GM15510 (cell line): ENCODE results near the gene PHACTR1.

Source experiments
- POLR2A ChIP-seq: IDR thresholded peaks from 3 replicates; pipeline ENCODE4 v1.6.1; 2011; ENCODE audit warnings: borderline replicate concordance; ENCODE audit not compliant: insufficient read length; ENCODE audit errors: extremely low read depth

Gene PHACTR1

DNA sequence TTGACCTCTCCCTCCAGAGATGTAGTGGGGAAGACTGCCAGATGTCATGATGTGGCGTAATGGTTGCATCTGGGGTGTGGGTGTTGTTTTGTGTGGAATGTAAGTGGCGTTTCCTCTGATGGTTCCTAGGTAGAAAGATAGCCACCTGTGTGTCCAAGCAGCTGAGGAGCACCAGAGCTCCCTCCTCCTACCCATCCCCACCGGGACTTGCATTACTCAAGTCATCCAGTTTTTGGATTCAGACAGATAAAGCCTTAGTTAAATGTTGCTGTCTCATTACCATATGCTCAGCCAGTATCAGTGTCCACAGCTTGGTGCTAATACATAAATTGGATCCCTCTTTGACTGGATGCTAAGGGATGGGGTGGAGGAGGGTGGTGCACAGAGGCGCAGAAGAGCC, 329.5 kb downstream of the PHACTR1 start:
- TF ChIP-seq POLR2A = no peak

DNA sequence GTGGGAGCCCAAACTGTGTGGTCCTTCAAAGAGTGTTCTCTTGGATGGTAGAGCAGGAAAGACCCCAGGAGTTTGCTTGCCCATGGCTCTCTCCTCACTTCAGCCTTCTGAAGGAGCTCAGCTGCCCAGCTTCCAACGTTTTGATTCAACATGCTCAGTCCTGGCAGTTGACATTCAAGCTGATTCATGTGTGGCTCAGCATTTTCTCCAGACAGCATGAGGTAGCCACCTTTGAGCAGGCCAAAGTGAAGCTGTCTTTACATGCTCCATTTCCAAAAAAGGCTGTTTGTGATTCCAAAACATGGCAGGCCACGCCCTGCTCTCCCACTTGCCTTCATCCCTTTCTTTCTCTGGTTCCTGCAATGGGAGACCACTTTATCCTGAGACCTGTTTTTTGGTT, 331.5 kb downstream of the PHACTR1 start:
- TF ChIP-seq POLR2A = no peak

DNA sequence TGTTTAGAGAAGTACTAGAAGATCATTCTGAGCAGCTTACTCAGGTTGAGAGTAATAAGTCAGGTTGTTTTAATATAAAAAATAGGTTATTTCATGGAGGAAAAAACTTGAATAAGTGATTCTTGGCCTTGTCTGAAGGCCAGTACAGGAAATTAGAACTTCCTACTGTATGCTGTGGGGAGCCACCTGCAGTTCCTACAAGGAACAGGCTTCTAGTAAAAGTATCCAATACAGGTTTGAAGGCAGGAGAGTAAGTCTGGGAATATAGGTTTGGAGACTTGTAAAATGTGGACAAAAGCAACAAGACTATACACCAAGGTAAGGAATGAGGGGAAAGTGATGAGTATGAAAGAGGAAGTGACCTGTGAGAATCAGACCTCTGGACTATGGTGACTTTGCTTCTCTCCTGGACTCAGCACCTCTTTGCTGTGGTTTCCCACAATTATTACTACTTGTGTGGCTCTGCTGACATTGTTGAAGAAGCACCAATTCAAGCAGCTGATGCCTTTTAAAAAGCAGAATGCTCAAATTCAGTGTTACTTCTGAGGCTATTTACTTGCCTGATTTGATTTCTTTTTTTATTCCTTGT, 333.2 kb downstream of the PHACTR1 start:
- TF ChIP-seq POLR2A = no peak

DNA sequence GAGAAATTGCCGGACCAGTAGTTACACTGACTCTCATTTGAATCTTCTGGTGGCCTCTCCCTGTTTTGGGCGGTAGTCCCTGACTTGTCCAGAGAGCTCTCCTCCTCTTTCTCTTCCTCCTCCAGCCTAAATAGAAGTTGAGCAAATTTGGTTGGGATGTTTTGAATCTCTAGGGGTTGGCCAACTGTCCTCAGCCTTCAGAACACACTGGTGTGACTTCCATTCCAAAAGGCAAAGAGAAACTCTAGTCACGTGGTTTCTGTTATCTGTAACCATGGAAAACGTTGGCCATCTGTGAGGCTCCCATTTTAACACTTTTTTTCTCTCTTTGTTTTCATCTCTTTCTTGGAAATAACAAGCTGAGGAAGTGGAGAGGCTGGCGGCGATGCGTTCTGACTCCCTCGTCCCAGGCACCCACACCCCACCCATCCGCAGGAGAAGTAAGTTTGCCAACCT, 336.5 kb downstream of the PHACTR1 start:
- TF ChIP-seq POLR2A = no peak

DNA sequence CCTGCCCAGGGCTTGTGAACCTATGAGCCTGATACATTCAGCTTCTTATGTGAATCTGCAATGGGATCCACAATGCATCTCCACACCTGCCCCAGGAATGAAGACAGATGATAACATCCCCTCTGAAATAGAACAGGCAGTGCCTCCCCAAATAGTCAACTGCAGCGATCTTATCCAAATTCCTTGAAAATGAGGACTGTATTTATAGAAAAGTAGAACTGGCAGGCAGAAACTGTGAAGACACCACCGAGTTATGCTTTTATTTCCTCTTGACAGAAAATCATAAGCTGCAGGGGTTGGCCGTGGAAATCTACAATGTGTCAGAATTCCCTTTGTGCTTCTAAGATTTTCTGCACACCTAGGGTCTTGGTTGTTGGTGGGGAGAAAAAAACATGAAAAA, 341.5 kb downstream of the PHACTR1 start:
- no peak for TF ChIP-seq POLR2A

DNA sequence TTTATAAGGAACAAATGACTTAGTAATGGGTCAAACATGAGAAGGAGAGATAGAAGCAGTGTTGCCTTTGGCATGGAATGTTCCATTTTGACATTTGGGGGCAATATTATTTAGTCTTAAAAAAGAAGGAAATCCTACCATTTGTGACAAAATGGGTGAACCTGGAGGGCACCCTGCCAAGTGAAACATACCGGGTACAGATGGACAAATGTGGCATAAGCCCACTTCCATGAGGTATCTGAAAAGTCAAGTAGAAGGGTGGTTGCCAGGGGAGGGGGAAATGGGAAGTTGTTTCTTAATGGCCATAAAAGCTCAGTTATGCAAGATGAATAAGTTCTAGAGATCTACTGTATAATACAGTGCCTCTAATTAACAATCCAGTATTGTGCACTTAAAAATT, 342.5 kb downstream of the PHACTR1 start:
- TF ChIP-seq POLR2A = no peak

DNA sequence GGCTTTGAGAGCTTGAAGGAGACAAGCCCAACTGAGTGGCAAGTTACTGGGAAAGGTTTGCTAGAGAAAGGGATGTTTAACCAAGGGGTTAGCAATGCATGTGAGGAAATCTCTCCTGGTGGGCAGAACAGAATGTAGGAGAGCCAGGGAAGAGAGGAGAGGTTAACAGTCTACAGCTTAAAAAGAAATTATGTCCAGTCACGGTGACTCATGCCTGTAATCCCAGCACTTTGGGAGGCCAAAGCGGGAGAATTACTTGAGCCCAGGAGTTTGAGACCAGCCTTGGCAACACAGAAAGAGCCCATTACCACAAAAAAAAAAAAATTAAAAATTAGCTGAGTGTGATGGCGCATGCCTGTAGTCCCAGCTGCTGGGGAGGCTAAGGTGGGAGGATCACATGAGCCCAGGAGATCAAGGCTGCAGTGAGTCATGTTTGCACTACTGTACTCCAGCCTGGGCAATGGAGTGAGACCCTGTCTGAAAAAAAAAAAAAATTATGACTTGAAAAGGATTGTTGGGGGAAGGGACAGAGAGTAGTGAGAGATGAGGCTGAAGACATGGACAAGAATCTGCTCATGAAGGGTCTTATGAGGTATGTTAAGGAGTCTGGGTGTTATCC, 346.8 kb downstream of the PHACTR1 start:
- no peak for TF ChIP-seq POLR2A

DNA sequence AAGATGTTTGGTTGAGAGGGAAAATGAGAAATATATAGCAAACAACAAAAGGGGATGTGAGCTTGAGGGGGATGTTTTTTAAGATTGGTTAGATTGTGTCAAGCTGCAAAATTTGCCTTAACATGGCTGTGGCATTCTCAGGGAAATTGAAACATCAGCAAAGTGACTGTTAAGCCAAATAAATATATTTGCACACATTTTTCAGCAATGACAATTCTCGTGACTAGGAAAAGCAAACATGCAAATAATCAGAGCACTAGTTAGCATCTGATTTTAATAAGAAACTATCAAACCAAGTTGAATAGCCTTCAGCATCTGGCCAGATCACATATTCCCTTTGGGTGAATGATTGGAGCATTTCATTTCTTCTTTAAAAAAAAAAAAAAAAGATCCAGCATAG, 349.0 kb downstream of the PHACTR1 start:
- TF ChIP-seq POLR2A = no peak

DNA sequence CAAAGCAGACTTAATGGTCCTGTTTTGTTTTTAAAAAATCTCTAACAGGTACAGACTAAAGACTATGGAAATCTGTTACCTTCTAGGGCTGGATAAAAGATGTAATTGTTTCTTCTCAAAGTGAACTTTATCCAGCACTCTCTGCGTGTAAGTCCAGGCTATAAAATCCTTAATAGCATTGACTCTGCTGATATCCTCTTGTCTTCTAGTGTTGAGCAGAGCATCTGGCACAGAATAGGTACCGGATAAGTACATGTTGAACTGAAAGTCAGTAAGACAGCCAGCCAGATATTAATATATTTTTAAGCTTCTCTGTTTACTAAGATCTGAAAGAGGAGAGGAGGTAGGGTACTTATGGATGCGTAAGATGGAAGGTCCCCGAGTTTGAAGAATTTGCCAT, 349.5 kb downstream of the PHACTR1 start:
- no peak for TF ChIP-seq POLR2A

DNA sequence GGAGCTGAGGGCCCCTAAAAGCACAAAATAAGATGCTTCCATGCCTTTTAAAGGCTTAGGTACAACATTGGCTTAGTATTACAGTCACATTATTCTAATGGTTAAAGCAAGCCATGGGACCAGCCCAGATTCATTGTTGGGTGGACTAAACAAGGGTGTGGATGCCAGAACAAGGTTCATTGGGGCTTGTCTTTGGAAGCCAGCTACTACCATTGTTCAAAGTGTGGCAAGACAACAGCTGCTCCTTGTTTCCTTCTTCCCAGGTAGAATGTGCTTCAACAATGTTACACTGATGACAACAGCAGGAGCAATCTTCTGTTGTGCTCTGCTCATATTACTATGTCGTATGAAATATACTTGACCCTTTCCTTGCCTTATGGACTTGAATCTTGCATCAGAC, 350.3 kb downstream of the PHACTR1 start:
- no peak for TF ChIP-seq POLR2A

DNA sequence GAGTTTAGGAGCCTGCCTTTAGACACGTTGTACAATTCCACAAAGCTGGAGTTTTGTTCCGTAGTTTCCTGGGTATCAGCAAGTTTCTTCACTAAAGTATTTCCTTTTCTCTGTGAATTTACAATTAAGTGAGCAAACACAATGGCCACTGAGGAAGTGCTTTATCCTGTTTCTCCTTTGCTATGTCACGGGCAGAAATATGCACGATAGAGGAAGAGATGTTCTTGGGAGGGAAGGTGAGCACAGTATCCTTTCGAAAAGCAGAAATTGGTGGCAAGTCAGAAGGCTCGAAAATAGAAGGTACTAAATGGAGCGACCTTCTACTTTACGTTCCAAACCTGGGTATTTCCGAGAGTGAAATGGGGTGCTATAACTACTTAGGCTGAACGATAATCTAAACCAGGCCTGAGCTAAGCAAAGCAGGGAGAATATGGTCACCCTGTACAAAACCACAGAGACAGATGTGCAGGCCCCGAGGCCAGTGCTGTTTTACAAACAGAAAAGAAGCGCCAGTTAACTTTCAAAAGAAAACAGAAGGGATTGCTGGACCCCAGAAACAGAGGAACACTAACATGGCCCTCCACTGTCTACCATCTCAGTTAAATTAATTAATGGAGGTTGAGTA, 352.1 kb downstream of the PHACTR1 start:
- TF ChIP-seq POLR2A = no peak

DNA sequence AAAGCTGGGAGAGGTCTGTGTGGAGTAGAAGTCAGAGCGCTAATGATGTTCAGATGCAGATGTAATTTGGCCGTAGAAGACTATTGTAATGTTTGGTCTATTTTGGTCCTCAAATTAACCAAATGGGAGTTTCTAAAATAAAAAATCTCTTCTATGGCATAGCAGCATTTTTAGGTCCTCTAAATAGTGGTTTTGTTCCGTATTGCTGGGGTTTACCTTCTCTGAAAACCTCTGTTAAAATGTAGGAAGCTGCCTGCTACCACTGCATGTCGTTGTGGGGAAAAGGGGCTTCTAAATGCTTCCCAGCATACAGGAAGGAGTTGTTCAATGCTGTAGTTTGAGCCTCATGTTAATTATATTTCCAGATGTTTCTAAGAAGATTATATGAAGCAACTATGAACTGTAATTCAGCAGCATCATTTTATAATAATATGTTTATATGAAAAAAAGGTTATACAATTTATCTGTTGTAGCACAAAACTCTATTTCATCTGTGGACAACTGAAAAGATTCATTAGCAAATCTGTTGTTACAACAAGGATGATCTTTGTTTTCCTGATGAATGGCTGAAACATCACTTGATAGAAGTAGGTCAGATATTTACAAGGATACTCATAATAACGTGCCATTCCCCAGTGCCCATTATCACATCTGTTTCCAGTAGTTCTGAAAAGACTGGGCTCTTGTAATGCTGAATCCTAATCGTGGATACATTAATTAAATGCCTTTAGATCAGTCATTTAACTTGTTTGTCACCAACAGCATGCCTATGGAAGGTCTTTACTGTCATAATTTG, 355.2 kb downstream of the PHACTR1 start:
- no peak for TF ChIP-seq POLR2A

DNA sequence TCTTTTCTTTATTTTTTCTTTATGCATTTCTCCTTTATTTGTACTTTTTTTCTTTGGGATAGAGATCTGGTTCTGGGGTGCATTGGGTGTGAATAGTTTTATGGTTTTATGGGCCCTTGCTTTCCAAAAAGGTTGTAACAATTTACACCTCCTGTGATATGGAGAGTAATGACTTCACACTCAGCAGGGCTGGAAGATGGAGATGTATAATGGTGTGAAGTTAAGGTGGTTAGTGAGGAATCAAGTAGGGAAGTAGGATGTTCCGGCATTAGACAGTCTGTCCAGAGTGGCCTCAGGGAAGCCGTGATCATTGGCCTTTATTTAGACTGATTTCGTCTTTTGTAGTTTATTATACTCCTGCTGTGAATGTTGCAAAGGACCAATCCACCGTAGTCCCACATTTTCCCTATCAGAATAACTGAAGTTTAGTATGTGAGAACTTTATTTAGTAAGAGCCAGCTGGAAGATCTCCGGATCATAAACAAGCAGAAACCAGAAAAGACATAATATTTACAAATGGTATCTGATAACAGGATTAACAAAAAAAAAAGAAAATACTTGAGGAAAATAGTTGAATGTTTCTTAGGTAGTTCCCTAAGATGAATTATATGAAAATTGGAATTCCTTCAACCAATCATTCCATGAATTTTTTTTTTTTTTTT, 356.2 kb downstream of the PHACTR1 start:
- no peak for TF ChIP-seq POLR2A

DNA sequence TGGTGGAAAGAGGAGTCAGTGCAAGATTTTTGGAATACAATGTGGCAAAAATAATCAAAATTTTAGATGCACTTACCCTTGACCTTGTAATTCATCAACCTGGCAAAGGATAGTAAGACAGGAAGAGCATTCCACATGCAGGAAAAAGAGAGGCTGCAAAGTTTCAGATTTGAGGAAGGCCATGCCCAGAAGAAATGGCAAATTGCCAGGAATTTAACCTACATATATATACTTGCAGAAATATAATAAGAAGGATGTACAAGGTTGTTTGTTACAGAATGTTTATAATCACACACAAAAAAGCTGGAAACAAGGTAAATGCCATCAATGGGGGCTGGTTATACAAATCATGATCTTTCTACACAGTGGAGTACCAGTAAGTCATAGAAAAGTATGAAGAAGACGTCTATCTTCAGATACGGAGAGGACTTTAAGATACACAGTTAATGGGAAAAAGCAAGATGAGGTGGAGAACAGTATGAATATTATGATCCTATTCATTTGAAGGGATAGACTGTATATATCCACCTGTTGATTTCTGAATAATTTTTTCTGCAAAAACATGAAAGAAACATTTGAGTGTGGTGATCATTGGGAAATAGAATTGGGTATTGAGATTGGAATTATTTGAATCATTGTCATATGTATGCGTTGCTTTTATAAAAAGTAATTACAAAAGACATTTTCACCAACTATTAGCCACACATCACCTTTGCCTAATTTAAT, 358.0 kb downstream of the PHACTR1 start:
- no peak for TF ChIP-seq POLR2A
